GM18526 (cell line): Measurements from ENCODE around the gene PSENEN.

Source experiments
- POLR2A ChIP-seq: IDR thresholded peaks from 3 replicates; pipeline ENCODE4 v1.6.1; 2011; ENCODE audit not compliant: insufficient read length; ENCODE audit errors: extremely low read depth

PSENEN gene

GRCh38 chr19:35790981-35791813 is 45.7 kb downstream of the PSENEN start:
- no peak for TF ChIP-seq POLR2A

- no peak for TF ChIP-seq POLR2A
Observed at GRCh38 chr19:35791814-35792279, 46.4 kb downstream of the PSENEN start.

GRCh38 chr19:35792312-35792711 is 46.9 kb downstream of the PSENEN start:
- no peak for TF ChIP-seq POLR2A

- no peak for TF ChIP-seq POLR2A
Observed at GRCh38 chr19:35792888-35793287, 47.4 kb downstream of the PSENEN start.

GRCh38 chr19:35793381-35794165 is 48.1 kb downstream of the PSENEN start:
- TF ChIP-seq POLR2A: no peak
